Liver (tissue), 9 donors: Measurements from ENCODE around the gene PAX5. TPM values are rescaled to one million over a fixed set of nuclear protein-coding genes. Genes with fewer than 3 reads are reported as not detected.

Experiments
- DNase-seq: peaks from one replicate; pipeline ENCODE4 v3.0.0-alpha.2; 2017; ENCODE audit warnings: low spot score
- H3K27ac ChIP-seq, 2 donors: one replicate each; pipeline ENCODE4 v1.7.0; 2013; ENCODE audit warnings: inconsistent platforms in 2 of 2, low read length in 2 of 2, control low read depth in 1 of 2, low read depth in 1 of 2, mild to moderate bottlenecking in 1 of 2
- H3K27me3 ChIP-seq, 4 donors: one replicate each; pipeline versions ENCODE4 v1.6.1 to v1.7.0; 2013; ENCODE audit warnings: low read length in 3 of 4, inconsistent platforms in 1 of 4, mild to moderate bottlenecking in 1 of 4, moderate library complexity in 1 of 4; ENCODE audit not compliant: control insufficient read depth in 4 of 4, insufficient read depth in 4 of 4
- H3K36me3 ChIP-seq, 4 donors: one replicate each; pipeline versions ENCODE4 v1.6.1 to v1.7.0; 2013; ENCODE audit warnings: low read length in 3 of 4, mild to moderate bottlenecking in 3 of 4, low read depth in 1 of 4, moderate library complexity in 1 of 4; ENCODE audit not compliant: control insufficient read depth in 4 of 4, insufficient read depth in 3 of 4
- H3K4me1 ChIP-seq, 4 donors: one replicate each; pipeline versions ENCODE4 v1.6.1 to v1.7.0; 2013; ENCODE audit warnings: low read length in 3 of 4, mild to moderate bottlenecking in 3 of 4, moderate library complexity in 1 of 4; ENCODE audit not compliant: control insufficient read depth in 4 of 4, insufficient read depth in 4 of 4
- H3K4me3 ChIP-seq, 3 donors: one replicate each; pipeline versions ENCODE4 v1.6.1 to v1.7.0; 2013; ENCODE audit warnings: low read length in 3 of 3, control low read depth in 1 of 3, low read depth in 1 of 3, mild to moderate bottlenecking in 1 of 3
- H3K9ac ChIP-seq, 2 donors: one replicate each; pipeline ENCODE4 v1.7.0; 2013; ENCODE audit warnings: low read length in 2 of 2, mild to moderate bottlenecking in 2 of 2, moderate library complexity in 2 of 2, control low read depth in 1 of 2, low read depth in 1 of 2
- H3K9me3 ChIP-seq, 4 donors: one replicate each; pipeline versions ENCODE4 v1.6.1 to v1.7.0; 2013; ENCODE audit warnings: low read length in 3 of 4; ENCODE audit not compliant: control insufficient read depth in 4 of 4
- EGR1 ChIP-seq, 2 donors: IDR thresholded peaks; 2 replicates each; pipeline ENCODE4 v1.6.1; 2016 to 2018; ENCODE audit warnings: antibody characterized with exemption in 2 of 2, low read depth in 2 of 2
- FOXA1 ChIP-seq: IDR thresholded peaks from 2 replicates; pipeline ENCODE4 v1.6.1; 2016; ENCODE audit warnings: antibody characterized with exemption
- FOXA2 ChIP-seq: IDR thresholded peaks from 2 replicates; pipeline ENCODE4 v1.6.1; 2016; ENCODE audit warnings: antibody characterized with exemption
- GABPA ChIP-seq, 2 donors: IDR thresholded peaks in 1 of 2; conservative IDR thresholded peaks in 1 of 2; 2 replicates each; pipeline ENCODE4 v1.6.1; 2016; ENCODE audit warnings: antibody characterized with exemption in 2 of 2, mild to moderate bottlenecking in 1 of 2, moderate library complexity in 1 of 2
- HNF4A ChIP-seq, 2 donors: conservative IDR thresholded peaks; 2 replicates each; pipeline ENCODE4 v1.6.1; 2016; ENCODE audit warnings: antibody characterized with exemption in 2 of 2, mild to moderate bottlenecking in 2 of 2
- HNF4G ChIP-seq: IDR thresholded peaks from 2 replicates; pipeline ENCODE4 v1.6.1; 2016; ENCODE audit warnings: antibody characterized with exemption
- NR2F2 ChIP-seq: IDR thresholded peaks from 2 replicates; pipeline ENCODE4 v1.6.1; 2016; ENCODE audit warnings: antibody characterized with exemption
- RXRA ChIP-seq, 2 donors: IDR thresholded peaks; 2 replicates each; pipeline ENCODE4 v1.6.1; 2017 to 2018; ENCODE audit warnings: antibody characterized with exemption in 2 of 2, mild to moderate bottlenecking in 1 of 2
- SP1 ChIP-seq: IDR thresholded peaks from 2 replicates; pipeline ENCODE4 v1.6.1; 2018; ENCODE audit warnings: antibody characterized with exemption, mild to moderate bottlenecking
- TAF1 ChIP-seq: conservative IDR thresholded peaks from 2 replicates; pipeline ENCODE4 v1.6.1; 2016; ENCODE audit warnings: antibody characterized with exemption, mild to moderate bottlenecking
- WGBS: extraction: QIAGEN DNeasy Blood & Tissue Kit; methylation state at CpG from one replicate; pipeline ENCODE4 v1.1.7; 2013; 5-methylcytosine and 5-hydroxymethylcytosine counted together
- polyA plus RNA-seq, 2 donors: library from polyadenylated mRNA; stranded (reverse) in 1 of 2; unstranded in 1 of 2; fragments of 200-250 nt in 1 of 2; fragments of >200 nt in 1 of 2; fragmentation: Nextera tagmentation in 1 of 2; extraction: Ambion mirVana in 1 of 2; gene quantifications; one replicate each; pipeline versions ENCODE4 v1.2.1 to v1.2.3, GENCODE V29; 2013 to 2015
- total RNA-seq, 2 donors: library from RNA; depleted of rRNA; stranded (reverse); fragments of >200 nt; gene quantifications; one replicate each; pipeline ENCODE4 v1.2.3, GENCODE V29; 2014
- TF ChIP-seq, protein P1 (sequence below): IDR thresholded peaks from 2 replicates; pipeline ENCODE4 v1.6.1; 2016; ENCODE audit warnings: antibody characterized with exemption
- TF ChIP-seq, protein P2 (sequence below): IDR thresholded peaks from 2 replicates; pipeline ENCODE4 v1.6.1; 2016; ENCODE audit warnings: antibody characterized with exemption
- TF ChIP-seq, protein P3 (sequence below): IDR thresholded peaks from 2 replicates; pipeline ENCODE4 v1.6.1; 2016; ENCODE audit warnings: antibody characterized with exemption
- TF ChIP-seq, protein P4 (sequence below): fragments of 150-350 bp; IDR thresholded peaks from 2 replicates; pipeline ENCODE4 v1.5.1; 2017; ENCODE audit warnings: improper control_type of control experiment, low read depth, low read length; ENCODE audit not compliant: missing input control
- donor health status: healthy.
- donor health status: healthy.
- donor health status: healthy.
- donor health status: healthy.
- donor health status: healthy.

Gene PAX5
- total and polyA plus RNA-seq, 4 donors = 0.05 to 2.7 (median 0.11) TPM

DNA sequence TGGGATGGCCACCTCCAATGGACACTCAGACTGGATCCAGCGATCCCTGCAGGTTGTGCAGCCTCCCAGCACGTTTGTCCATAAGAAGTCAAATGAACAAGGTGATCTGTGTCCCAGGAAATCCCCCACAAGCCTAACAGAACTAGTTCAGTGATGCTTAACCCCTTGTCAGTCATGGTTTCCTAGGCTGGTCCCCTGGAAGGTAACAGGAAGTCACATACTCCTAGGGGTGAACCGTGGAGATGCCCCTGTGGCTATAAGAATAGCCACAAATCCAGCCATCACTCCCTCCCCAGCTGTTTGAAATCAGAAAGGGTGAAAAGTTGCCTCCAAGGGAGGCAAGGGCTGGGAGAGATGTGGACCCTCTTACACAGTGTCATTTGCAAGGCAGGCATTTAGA, 22.5 kb downstream of the PAX5 start:
- Histone ChIP-seq H3K27ac (no peak overlapping the region), H3K4me3 (no peak overlapping the region), H3K4me1 (no peaks in the 10 kb centered on the region), H3K27me3 (peaks cover 0 to 15% (median 4%) of the 10 kb centered on the region in 4 donors), H3K9ac (no peak overlapping the region), H3K36me3 (no peaks in the 10 kb centered on the region), H3K9me3 (no peaks in the 10 kb centered on the region)
- DNase-seq = no peak
- TF ChIP-seq, protein P1, sequence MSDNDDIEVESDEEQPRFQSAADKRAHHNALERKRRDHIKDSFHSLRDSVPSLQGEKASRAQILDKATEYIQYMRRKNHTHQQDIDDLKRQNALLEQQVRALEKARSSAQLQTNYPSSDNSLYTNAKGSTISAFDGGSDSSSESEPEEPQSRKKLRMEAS = no peak
- no peak for TF ChIP-seq HNF4A (conservative IDR thresholded peaks at IDR 0.05)
- TF ChIP-seq, protein P2, sequence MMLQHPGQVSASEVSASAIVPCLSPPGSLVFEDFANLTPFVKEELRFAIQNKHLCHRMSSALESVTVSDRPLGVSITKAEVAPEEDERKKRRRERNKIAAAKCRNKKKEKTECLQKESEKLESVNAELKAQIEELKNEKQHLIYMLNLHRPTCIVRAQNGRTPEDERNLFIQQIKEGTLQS = no peak
- TF ChIP-seq, protein P3, sequence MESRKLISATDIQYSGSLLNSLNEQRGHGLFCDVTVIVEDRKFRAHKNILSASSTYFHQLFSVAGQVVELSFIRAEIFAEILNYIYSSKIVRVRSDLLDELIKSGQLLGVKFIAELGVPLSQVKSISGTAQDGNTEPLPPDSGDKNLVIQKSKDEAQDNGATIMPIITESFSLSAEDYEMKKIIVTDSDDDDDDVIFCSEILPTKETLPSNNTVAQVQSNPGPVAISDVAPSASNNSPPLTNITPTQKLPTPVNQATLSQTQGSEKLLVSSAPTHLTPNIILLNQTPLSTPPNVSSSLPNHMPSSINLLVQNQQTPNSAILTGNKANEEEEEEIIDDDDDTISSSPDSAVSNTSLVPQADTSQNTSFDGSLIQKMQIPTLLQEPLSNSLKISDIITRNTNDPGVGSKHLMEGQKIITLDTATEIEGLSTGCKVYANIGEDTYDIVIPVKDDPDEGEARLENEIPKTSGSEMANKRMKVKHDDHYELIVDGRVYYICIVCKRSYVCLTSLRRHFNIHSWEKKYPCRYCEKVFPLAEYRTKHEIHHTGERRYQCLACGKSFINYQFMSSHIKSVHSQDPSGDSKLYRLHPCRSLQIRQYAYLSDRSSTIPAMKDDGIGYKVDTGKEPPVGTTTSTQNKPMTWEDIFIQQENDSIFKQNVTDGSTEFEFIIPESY = no peak
- TF ChIP-seq, protein P4, sequence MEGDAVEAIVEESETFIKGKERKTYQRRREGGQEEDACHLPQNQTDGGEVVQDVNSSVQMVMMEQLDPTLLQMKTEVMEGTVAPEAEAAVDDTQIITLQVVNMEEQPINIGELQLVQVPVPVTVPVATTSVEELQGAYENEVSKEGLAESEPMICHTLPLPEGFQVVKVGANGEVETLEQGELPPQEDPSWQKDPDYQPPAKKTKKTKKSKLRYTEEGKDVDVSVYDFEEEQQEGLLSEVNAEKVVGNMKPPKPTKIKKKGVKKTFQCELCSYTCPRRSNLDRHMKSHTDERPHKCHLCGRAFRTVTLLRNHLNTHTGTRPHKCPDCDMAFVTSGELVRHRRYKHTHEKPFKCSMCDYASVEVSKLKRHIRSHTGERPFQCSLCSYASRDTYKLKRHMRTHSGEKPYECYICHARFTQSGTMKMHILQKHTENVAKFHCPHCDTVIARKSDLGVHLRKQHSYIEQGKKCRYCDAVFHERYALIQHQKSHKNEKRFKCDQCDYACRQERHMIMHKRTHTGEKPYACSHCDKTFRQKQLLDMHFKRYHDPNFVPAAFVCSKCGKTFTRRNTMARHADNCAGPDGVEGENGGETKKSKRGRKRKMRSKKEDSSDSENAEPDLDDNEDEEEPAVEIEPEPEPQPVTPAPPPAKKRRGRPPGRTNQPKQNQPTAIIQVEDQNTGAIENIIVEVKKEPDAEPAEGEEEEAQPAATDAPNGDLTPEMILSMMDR = no peak
- WGBS = 50% methylated on average over 3 of the region's 3 CpGs

DNA sequence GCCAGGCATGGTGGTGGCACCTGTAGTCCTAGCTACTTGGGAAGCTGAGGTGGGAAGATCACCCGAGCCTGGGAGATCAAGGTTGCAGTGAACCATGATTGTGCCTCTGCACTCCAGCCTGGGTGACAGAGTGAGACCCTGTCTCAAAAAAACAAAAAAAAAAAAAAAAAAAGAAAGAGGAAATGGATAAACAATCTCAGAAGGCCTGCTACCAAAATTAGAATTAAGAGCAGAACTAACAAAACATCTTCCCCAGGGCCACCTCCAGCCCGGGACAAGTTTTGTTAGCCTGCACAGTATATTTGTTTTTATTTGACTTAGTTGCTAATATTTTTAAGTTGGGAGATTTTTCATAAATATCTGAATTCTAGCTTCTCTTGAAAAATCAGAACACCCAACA, 23.1 kb downstream of the PAX5 start:
- no peaks in the 10 kb centered on the region for H3K36me3 ChIP-seq
- H3K9me3 ChIP-seq = no peaks in the 10 kb centered on the region
- no peak for DNase-seq
- H3K4me3 ChIP-seq = no peak overlapping the region
- H3K27ac ChIP-seq = no peak overlapping the region
- H3K27me3 ChIP-seq = peaks cover 0 to 17% (median 5%) of the 10 kb centered on the region in 4 donors
- TF ChIP-seq GABPA (IDR thresholded peaks at IDR 0.05 in 1 of 2, conservative IDR thresholded peaks at IDR 0.05 in 1 of 2) (no peak), HNF4G (no peak), EGR1 (IDR thresholded peaks at IDR 0.05; ENCODE audit: low read depth in 2 of 2) (no peak), RXRA (IDR thresholded peaks at IDR 0.05) (no peak), FOXA2 (no peak), NR2F2 (no peak), FOXA1 (no peak), TAF1 (no peak), SP1 (no peak)
- TF ChIP-seq, protein P1 = no peak
- TF ChIP-seq, protein P3 = no peak
- TF ChIP-seq, protein P4 = no peak
- TF ChIP-seq, protein P2 = no peak
- WGBS = 53% methylated on average over 2 of the region's 2 CpGs
- H3K4me1 ChIP-seq = no peaks in the 10 kb centered on the region
- no peak overlapping the region for H3K9ac ChIP-seq
